Measurements from ENCODE around the gene TRIP4. TPM values are rescaled to one million over a fixed set of nuclear protein-coding genes. Genes with fewer than 3 reads are reported as not detected.
"Not testable (repeated sequence)": the region's sequence is repeated elsewhere in the genome, so short reads cannot be mapped to it uniquely, and the experiment has no call there.

Gene TRIP4
- polyA plus RNA-seq, 3 donors: 23.0 to 40.1 (median 35.6) TPM

DNA sequence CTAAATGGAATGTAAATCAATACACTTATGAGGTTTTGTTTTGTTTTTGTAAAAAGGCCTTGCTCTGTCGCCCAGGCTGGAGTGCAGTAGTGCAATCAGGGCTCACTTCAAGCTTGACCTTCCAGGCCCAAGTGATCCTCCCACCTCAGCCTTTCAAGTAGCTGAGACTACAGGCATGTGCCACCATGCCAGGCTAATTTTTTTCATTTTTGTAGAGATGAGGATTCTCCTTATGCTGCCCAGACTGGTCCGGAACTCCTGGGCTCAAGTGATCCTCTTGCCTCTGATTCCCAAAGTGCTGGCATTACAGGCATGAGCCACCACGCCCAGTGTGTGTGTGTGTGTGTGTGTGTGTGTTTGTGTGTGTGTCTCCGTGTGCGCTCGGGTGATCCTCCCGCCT lies 1.3 kb upstream of the TRIP4 start:
- Histone ChIP-seq H3K4me1 (ENCODE audit: control insufficient read depth in 1 of 2, insufficient read depth in 2 of 2, low read length in 2 of 2) (peaks cover 17 to 26% of the 10 kb centered on the region in 2 donors), H3K79me2 (ENCODE audit: insufficient read depth, low read length) (peaks cover 35% of the 10 kb centered on the region), H3K27ac (ENCODE audit: low read depth in 1 of 2, low read length in 2 of 2) (no peak overlapping the region), H2AFZ (ENCODE audit: insufficient read depth, low read depth, low read length, poor library complexity, severe bottlenecking) (peak overlapping the region; percentile 35), H3K4me2 (replicated peaks; ENCODE audit: extremely low read depth, low read length, poor library complexity, severe bottlenecking) (no peak overlapping the region), H4K20me1 (ENCODE audit: insufficient read depth, low read length) (peaks cover under 1% of the 10 kb centered on the region), H3K36me3 (replicated peaks in 1 of 2; ENCODE audit: control insufficient read depth in 1 of 2, insufficient read depth in 2 of 2, low read length in 2 of 2) (peaks cover 0 to under 1% of the 10 kb centered on the region in 2 donors), H3K4me3 (replicated peaks in 1 of 3; ENCODE audit: low read depth in 2 of 3, low read length in 3 of 3) (no peak overlapping the region), H3K9ac (ENCODE audit: insufficient read depth, low read length, poor library complexity, severe bottlenecking) (no peak overlapping the region), H3K27me3 (ENCODE audit: control insufficient read depth in 2 of 2, insufficient read depth in 2 of 2, low read length in 2 of 2) (no peaks in the 10 kb centered on the region), H3K9me3 (replicated peaks in 1 of 2; ENCODE audit: control insufficient read depth in 1 of 2, insufficient read depth in 1 of 2, low read length in 2 of 2) (no peaks in the 10 kb centered on the region)
- Mint-ChIP-seq H3K9me3 (peaks cover 0 to 2% (median 0%) of the 10 kb centered on the region in 7 donors), H3K4me3 (no peak overlapping the region), H3K36me3 (peaks cover 0 to 11% of the 10 kb centered on the region in 2 donors), H3K4me1 (peaks cover 20% of the 10 kb centered on the region), H3K27ac (peak overlapping the region in 1 of 7 donors; percentile 13), H3K27me3 (ENCODE audit: low read depth in 3 of 3) (no peaks in the 10 kb centered on the region)
- DNase-seq: no peak
- intact Hi-C loops (cut with micrococcal nuclease): loop anchor here in 1 of 2 donors (5.0 kb wide), 1 partner anchor 224 kb away; the partner anchor contains the start of gene PPIB
- TF ChIP-seq, protein P1, sequence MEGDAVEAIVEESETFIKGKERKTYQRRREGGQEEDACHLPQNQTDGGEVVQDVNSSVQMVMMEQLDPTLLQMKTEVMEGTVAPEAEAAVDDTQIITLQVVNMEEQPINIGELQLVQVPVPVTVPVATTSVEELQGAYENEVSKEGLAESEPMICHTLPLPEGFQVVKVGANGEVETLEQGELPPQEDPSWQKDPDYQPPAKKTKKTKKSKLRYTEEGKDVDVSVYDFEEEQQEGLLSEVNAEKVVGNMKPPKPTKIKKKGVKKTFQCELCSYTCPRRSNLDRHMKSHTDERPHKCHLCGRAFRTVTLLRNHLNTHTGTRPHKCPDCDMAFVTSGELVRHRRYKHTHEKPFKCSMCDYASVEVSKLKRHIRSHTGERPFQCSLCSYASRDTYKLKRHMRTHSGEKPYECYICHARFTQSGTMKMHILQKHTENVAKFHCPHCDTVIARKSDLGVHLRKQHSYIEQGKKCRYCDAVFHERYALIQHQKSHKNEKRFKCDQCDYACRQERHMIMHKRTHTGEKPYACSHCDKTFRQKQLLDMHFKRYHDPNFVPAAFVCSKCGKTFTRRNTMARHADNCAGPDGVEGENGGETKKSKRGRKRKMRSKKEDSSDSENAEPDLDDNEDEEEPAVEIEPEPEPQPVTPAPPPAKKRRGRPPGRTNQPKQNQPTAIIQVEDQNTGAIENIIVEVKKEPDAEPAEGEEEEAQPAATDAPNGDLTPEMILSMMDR (IDR thresholded peaks at IDR 0.05): no peak
- 100% methylated on average over 2 of the region's 7 CpGs for WGBS (ENCODE audit: insufficient coverage)

DNA sequence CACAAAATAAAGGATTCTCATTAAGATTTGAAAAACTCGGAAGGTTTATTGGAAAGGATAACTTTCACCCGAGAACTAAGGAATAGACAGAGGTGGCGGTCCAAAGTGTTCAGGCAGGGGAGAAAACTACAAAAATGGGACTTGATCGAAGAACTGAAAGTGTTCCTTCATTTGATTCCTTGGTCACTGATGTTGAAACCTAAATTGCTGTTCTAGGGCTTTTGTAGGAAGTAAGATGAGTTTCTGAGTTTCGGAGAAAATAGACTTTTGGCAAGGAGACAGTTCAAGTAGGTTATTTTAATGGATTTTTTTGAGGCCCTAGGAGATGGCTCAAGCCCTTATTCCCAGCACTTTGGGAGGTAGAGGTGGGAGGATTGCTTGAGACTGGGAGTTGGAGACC lies 1.4 kb downstream of the TRIP4 start:
- TF ChIP-seq, protein P1 (IDR thresholded peaks at IDR 0.05): no peak
- peak overlapping the region; percentile 88 for H3K4me2 ChIP-seq (replicated peaks; ENCODE audit: extremely low read depth, low read length, poor library complexity, severe bottlenecking)
- DNase-seq: no peak
- H3K9me3 ChIP-seq (replicated peaks in 1 of 2; ENCODE audit: control insufficient read depth in 1 of 2, insufficient read depth in 1 of 2, low read length in 2 of 2): no peaks in the 10 kb centered on the region
- H3K27ac ChIP-seq (ENCODE audit: low read depth in 1 of 2, low read length in 2 of 2): peak overlapping the region in 1 of 2 donors; percentile 49
- H3K27me3 ChIP-seq (ENCODE audit: control insufficient read depth in 2 of 2, insufficient read depth in 2 of 2, low read length in 2 of 2): no peaks in the 10 kb centered on the region
- H3K4me1 ChIP-seq (ENCODE audit: control insufficient read depth in 1 of 2, insufficient read depth in 2 of 2, low read length in 2 of 2): peaks cover 17 to 19% of the 10 kb centered on the region in 2 donors
- Mint-ChIP-seq H3K36me3 (peaks cover 9 to 25% of the 10 kb centered on the region in 2 donors), H3K4me1 (peaks cover 12% of the 10 kb centered on the region), H3K9me3 (peaks cover 0 to 2% (median 0%) of the 10 kb centered on the region in 7 donors), H3K27me3 (ENCODE audit: low read depth in 3 of 3) (peaks cover 0 to 1% (median 0%) of the 10 kb centered on the region in 3 donors), H3K4me3 (peak overlapping the region; percentile 78 to 90), H3K27ac (peak overlapping the region; percentile 22 to 95 (median 81))
- intact Hi-C loops (cut with micrococcal nuclease): loop anchor here in 1 of 2 donors (5.0 kb wide), 1 partner anchor 227 kb away; the partner anchor contains the start of gene PPIB
- H3K9ac ChIP-seq (ENCODE audit: insufficient read depth, low read length, poor library complexity, severe bottlenecking): peak overlapping the region; percentile 27
- peaks cover 13% of the 10 kb centered on the region for H4K20me1 ChIP-seq (ENCODE audit: insufficient read depth, low read length)
- peaks cover 49% of the 10 kb centered on the region for H3K79me2 ChIP-seq (ENCODE audit: insufficient read depth, low read length)
- no peak overlapping the region for H2AFZ ChIP-seq (ENCODE audit: insufficient read depth, low read depth, low read length, poor library complexity, severe bottlenecking)
- WGBS (ENCODE audit: insufficient coverage): 60% methylated on average over 5 of the region's 5 CpGs
- H3K4me3 ChIP-seq (replicated peaks in 1 of 3; ENCODE audit: low read depth in 2 of 3, low read length in 3 of 3): peak overlapping the region in 1 of 3 experiments; percentile 98
- H3K36me3 ChIP-seq (replicated peaks in 1 of 2; ENCODE audit: control insufficient read depth in 1 of 2, insufficient read depth in 2 of 2, low read length in 2 of 2): peaks cover 10 to 21% of the 10 kb centered on the region in 2 donors

DNA sequence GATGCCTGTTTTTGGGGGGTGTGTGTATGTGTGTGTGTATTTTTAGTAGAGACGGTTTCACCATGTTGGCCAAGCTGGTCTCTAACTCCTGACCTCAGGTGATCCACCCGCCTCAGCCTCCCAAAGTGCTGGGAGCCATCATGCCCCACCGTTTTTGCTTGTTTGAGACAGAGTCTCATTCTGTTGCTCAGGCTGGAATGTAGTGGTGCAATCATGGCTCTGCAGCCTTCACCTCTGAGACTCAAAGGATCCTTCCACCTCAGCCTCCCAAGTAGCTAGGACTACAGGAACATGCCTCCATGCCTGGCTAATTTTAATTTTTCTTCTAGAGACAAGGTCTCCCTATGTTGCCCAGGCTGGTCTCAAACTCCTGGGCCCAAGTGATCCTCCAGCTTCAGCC lies 4.8 kb downstream of the TRIP4 start:
- peaks cover 13% of the 10 kb centered on the region for H4K20me1 ChIP-seq (ENCODE audit: insufficient read depth, low read length)
- H3K4me1 ChIP-seq (ENCODE audit: control insufficient read depth in 1 of 2, insufficient read depth in 2 of 2, low read length in 2 of 2): peaks cover 13 to 14% of the 10 kb centered on the region in 2 donors
- H3K9me3 ChIP-seq (replicated peaks in 1 of 2; ENCODE audit: control insufficient read depth in 1 of 2, insufficient read depth in 1 of 2, low read length in 2 of 2); H3K27ac Mint-ChIP-seq; intact Hi-C loops (cut with micrococcal nuclease); H3K4me2 ChIP-seq (replicated peaks; ENCODE audit: extremely low read depth, low read length, poor library complexity, severe bottlenecking); H3K9me3 Mint-ChIP-seq; H3K27ac ChIP-seq (ENCODE audit: low read depth in 1 of 2, low read length in 2 of 2); H3K4me3 ChIP-seq (replicated peaks in 1 of 3; ENCODE audit: low read depth in 2 of 3, low read length in 3 of 3); H3K9ac ChIP-seq (ENCODE audit: insufficient read depth, low read length, poor library complexity, severe bottlenecking); H3K4me3 Mint-ChIP-seq; DNase-seq; H3K27me3 Mint-ChIP-seq (ENCODE audit: low read depth in 3 of 3); H3K27me3 ChIP-seq (ENCODE audit: control insufficient read depth in 2 of 2, insufficient read depth in 2 of 2, low read length in 2 of 2); H2AFZ ChIP-seq (ENCODE audit: insufficient read depth, low read depth, low read length, poor library complexity, severe bottlenecking): not testable (repeated sequence)
- Mint-ChIP-seq H3K4me1 (peaks cover 12% of the 10 kb centered on the region), H3K36me3 (peaks cover 36 to 59% of the 10 kb centered on the region in 2 donors)
- peaks cover 49% of the 10 kb centered on the region for H3K79me2 ChIP-seq (ENCODE audit: insufficient read depth, low read length)
- 81% methylated on average over 3 of the region's 3 CpGs for WGBS (ENCODE audit: insufficient coverage)
- peaks cover 42 to 55% of the 10 kb centered on the region in 2 donors for H3K36me3 ChIP-seq (replicated peaks in 1 of 2; ENCODE audit: control insufficient read depth in 1 of 2, insufficient read depth in 2 of 2, low read length in 2 of 2)

Data from CD14-positive monocyte (primary cell).